Left lobe of liver (tissue), 2 donors: ENCODE data around the gene ARMH3. TPM values are rescaled to one million over a fixed set of nuclear protein-coding genes. Genes with fewer than 3 reads are reported as not detected.
"Not testable (repeated sequence)": the region's sequence is repeated elsewhere in the genome, so short reads cannot be mapped to it uniquely, and the experiment has no call there.

Experiments
- ATAC-seq: fragments of 200-7000 bp; cut with Tn5 transposase; one replicate; pipeline ENCODE4 v1.9.1; 2020; ENCODE audit warnings: mild to moderate bottlenecking, moderate library complexity
- DNase-seq: peaks from one replicate; pipeline ENCODE4 v3.0.0-alpha.2; 2020; ENCODE audit warnings: low spot score
- total RNA-seq: library from RNA; stranded (reverse); gene quantifications from one replicate; pipeline ENCODE4 v1.2.1, GENCODE V29; 2021
- donor health status: DM: no; HTN: no; CAD: no; lungs with moderate emphysema.
- donor health status: DM: no; HTN: yes; CAD: no.

ARMH3 gene
- total RNA-seq, 1 donor from 2014 or later: 13.6 TPM

DNA sequence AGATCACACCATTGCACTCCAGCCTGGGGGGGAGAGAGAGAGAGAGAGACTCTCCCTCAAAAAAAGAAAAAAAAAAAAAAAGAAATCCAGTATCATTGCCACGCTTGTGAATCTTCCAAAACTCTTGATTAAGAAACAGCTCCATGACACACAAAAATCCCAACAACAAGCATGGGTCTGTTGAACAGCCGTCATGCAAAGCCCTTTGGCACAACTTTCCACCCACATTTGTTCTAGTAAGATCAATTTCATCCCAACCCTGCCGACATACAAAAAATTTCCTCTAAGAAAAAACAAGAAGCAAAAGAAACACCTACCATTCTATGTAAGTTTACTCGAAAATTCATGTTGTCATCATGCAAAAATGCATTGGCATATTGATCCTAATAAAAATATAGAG is 62.8 kb downstream of the ARMH3 start:
- ATAC-seq (no peak), DNase-seq (no peak)

DNA sequence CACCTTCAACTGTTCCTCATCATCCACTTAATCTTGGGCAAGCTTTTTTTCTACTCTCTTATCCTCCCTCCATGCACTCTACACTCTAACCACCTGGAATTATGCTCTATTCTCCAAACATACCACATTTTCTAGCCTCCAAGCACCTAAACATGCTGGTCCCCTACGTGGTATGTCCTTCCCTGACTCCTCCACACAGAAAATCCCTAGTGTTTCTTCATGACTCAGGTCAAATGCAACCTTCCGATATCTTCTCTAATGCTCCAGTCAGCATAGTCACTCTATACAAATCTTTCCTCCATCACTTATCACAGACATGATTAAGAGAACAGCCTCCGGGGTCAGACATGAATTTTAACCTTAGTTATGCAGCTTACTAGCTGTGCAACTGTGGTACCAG is 68.8 kb downstream of the ARMH3 start:
- ATAC-seq: no peak
- DNase-seq: no peak

DNA sequence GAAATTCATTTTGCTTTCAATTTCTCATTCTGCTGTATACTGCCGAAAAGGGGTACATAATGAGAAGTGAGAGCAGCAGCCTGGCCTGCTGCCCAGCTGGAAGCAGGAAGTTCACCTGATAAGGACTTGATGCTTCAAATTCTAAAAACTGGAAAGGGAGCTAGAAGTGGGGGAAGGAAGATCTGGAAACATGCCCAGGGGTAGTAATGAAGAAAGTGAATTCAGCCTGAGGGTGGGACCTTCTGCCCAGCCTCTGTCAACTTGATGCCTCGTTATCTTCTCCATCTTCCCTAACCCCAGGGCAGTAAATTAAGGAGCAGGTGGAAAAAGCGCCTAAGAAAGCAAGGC is 69.4 kb downstream of the ARMH3 start:
- ATAC-seq (peak; percentile 63), DNase-seq (peak; percentile 51)

DNA sequence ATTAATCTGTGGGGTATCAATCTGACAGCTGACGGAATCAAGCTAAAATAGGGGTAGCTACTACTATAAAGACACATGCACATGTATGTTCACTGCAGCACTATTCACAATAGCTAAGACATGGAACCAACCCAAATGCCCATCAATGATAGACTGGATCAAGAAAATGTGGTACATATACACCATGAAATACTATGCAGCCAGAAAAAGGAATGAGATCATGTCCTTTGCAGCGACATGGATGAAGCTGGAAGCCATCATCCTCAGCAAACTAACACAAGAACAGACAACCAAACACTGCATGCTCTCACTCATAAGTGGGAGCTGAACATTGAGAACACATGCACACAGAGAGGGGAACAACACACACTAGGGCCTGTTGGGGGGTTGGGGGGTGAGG is 75.3 kb downstream of the ARMH3 start:
- not testable (repeated sequence) for DNase-seq, ATAC-seq

DNA sequence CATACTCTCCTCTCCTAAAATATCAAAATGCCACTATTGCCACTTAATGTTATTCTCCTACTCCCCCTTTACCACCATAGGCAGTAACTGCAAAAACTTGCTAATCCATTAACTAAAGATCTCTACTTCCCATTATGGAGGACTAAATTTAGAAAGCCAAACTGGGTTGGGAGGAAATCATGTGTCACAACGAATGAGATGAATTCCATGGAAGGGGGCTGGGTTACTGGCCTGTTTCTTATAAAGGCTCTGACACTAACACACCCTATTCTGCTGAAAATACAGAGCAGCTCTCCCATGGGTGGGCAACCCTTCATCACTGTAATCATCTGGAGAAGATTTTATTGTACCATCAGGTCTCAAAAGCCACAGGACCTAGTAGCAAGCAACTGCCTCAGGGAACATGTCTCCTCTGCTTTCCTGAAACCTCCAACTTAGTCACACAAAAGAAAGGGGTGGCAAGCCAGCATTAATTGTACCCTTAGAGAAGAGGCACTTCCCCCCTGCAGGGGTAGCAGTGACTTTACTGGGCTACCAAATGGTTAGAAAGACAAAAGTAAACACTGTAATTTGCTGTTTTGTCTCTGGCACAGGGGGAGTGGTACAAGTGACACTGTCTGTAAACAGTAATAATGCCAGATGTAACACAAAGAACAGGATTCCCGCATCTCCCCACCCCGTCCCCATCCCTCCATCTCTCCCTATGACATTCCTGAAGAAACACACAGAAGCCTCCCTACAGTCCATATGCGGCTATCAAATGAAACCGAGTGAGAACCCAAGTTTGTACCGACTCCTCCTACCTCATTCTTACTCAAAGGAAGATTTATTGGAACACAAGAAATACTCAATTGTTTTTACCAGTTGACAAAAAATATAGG is 81.6 kb downstream of the ARMH3 start:
- DNase-seq (no peak), ATAC-seq (peak; percentile 29)

DNA sequence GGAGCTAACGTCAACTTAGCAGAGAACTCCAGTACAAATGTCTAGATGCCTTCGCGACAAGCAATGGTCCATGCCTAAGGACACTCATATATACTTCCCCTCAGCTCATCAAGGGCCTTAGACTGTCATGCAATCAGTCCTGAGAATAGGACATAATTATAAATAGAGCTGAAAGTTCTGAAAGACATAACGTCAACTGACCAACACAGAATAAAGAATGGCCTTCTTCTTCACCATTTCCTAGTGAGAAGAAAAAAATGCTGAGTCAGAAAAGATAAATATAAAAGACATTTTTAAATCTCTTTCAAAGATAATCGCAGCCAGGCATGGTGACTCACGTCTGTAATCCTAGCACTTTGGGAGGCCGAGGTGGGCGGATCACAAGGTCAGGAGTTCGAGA is 83.2 kb downstream of the ARMH3 start:
- DNase-seq (no peak), ATAC-seq (no peak)

DNA sequence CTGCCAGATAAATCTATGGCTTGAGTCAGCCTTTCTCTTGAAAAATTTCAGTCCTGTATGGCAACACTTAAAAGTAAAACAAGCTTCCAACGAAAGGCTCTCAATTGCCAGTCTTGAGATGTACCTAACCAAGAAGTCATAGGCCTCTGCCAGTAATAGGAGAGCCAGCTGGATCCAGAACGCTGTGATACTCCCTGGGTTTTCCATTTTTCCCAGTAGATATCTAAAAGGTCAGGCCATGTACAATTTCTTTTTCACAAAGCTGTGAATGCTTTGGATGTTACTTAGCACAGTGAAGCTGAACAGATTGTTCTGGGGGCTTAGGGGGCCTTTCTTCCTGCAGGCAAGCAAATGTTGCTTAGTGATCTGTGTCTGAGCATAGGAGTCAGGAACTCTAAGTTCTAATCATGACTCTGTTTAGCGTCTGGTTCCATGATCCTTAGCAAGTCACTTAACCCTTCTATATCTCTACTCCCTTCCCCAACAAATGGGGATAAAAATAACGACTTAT is 86.5 kb downstream of the ARMH3 start:
- DNase-seq (no peak), ATAC-seq (no peak)

DNA sequence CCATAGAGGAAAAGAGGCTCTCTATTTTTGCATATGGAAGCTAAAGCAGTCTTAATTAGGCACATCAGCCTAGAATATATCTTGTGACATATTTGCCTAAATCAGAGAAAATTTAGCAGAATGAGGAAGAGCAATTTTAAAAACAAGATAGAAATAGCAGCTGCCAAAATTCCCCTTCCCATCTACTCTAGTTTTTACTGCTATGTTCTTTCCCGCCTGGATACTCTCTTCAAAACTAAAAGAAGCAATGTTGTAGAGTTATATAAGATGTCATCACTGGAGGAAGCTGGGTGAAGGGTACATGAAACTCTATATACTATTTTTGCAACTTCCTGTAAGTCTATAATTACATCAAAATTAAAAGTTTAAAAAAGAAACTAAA is 87.0 kb downstream of the ARMH3 start:
- no peak for ATAC-seq
- DNase-seq: no peak

DNA sequence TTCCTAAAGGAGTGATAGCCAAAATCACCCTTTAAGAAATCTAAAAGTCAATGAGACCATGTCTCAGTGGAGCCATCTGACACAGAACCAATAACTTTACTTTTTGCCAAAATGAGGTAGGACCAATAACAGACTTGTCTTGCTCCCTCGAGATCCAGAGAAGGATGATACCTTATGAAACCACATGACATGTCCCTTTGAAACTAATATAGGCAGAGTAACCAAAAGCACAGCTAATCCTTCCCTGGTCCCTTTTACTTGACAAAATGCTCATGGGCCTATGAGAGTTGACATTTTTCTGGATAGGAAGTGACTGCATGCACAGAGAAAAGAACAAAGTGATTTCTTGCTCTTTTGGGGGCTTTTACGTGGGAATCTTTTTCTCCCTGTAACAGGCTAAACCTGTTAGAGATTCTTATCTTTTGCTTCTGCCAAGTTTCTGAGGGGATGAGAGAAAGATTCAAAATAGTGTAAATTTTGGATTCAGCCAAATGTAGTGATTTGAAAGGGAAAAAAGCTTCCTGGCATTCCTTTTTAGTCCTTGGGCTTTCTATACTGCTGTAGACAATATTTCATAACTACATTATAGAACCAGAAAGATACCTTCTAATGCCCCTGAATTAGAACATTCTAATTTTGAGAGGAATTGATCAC is 87.6 kb downstream of the ARMH3 start:
- ATAC-seq: no peak
- DNase-seq: no peak

DNA sequence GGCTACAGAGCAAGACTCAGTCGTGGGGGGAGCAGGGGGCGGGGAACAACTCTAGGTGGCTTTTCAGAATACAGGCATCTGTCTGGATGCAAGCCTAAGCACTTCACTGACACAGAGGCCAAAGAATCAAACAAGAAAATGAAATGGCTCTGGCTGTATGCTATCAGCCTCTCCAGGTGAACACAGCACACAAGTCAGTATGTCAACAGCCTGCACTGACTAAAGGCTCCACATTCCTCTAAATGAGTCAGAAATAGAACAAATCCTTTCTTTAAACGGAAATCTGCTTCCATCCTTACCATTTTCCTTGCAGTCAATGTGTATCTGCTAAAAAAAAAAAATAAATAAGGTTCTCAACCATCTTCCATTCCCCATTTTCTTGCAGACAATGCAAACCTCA is 88.3 kb downstream of the ARMH3 start:
- ATAC-seq (no peak), DNase-seq (no peak)

DNA sequence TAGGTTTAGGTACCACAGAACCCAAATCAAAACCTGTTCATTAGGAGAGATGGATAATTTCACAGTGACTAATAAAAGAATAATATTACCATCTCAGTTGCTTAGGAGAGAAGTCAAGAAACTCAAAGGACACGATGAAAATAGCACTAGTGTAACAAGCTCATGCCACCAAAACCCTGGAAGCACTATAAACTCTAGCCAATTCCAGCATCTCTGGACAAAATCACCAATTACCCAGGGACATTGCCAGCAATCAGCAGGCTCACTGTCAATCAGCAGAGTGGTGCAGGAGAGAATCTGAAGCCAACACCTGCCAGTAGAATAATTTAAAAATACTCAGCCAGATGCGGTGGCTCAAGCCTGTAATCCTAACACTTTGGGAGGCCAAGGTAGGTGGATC is 88.9 kb downstream of the ARMH3 start:
- no peak for DNase-seq
- ATAC-seq: no peak

DNA sequence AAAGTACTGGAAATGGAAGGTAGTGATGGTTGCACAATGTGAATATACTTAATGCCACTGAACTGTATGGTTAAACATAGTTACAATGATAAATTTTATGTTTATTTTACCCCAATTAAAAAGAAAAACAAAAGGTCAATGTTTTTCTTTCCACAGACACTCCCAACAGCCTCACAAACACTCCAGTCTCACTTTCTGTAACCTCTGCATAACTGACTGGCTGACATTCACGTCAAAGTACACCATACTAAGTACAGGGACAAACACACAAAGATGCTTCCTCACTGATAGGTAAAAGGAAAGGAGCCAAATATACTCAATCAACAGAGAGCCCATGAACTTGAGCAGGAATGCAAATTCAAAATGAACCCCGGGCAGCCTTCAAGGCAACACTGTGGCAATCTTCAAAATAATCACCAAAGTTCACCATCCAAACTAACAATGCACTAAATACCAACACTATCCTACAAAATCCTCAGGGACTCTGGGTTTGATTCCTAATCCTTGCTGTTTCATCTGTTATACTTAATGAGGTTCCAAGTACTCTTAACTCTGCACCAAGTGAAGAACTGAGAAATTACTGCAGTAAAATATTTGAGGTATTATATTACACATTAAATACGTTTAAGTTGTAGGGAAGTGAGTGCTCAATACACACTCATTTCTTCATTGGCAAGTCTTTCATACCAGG is 90.8 kb downstream of the ARMH3 start:
- peak; percentile 50 for ATAC-seq
- no peak for DNase-seq

DNA sequence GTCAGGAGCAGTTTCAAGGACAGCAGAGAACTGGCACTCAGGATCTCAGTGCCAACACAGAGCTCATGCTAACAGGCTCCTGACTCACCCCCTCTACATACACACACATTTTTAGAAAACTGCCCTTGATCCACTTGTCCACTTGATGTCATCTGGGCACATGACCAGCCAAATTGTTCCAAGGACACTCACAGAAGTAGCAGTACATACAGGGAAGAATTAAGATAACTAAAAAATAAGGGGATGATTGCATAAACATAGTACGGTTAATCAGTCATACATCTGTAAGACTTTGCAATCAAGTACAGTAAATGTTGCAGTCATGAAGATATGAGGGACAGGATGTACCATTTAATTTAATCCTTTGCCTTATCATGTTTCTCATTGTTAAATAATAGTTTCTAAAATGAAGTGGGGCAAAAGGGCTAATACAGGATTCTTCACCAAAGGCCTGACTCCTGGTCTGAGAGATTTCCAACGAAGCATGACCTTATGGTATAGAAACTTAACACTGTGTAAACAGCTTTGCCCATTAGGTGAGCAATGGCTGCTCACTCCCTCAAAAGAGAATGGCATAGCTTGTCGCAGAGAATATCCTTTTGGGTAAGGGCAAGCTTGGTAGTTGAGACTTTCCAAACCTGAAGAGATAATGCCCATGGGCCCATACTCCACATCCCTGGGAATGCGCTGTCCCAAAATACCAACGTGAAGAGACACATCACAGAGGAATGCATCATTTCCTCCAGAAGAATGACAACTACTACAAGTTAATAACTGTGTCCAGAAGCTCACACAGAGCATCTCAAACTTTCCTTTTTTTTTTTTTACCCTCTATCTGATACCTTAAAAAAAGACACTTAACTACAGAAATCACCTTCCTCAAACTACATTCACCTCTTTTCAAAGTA is 94.1 kb downstream of the ARMH3 start:
- ATAC-seq (peak; percentile 55), DNase-seq (no peak)

DNA sequence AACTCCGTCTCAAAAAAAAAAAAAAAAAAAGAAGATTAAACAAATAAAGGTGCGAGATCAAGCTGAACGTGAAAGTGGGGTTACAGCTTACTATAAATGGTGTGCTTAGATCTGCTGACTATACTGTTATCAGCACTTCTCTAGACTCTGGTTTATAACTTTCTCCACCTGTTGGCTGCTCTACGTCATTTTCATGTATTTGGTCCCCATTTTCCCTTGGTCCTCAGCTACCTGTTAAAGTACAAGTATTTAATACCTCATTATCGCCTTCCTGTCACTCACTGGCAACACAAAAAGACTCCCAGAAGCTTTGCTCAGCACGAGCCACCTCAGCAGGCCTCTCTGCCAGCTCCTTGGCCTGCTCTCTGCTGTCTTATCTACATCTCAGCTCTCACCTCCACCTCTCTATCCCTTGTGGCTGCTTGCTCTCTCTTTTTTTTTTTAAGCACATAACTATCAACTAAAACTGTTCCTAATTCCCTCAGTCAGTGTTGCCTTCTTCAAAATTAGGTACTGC is 95.0 kb downstream of the ARMH3 start:
- DNase-seq (no peak), ATAC-seq (no peak)

DNA sequence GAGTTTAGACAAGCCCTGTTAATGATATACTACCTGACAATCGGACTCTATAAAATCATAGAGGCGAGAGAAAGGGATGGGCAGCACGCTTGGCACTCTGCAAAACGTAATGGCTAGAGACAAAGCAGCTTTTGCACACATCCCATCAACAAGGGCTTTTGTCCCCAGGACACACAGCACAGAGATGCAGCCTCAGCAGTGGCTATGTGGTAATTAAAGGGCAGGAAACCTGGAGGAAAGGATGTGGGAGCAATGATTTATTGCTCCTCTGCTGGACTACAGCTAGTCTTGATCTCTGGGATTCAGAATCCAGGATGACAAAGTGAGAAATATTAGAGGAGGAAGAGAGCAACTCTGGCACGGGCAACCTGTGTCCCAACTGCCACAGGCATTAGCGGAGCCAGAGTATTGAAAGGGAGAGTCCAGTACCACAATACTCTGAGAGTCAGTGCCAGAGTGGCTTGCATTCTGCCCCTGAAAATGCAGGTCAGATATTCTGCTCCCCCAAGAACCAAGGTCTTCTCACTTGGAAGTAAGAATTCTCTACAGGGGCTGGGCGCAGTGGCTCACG is 96.5 kb downstream of the ARMH3 start:
- DNase-seq (no peak), ATAC-seq (no peak)

DNA sequence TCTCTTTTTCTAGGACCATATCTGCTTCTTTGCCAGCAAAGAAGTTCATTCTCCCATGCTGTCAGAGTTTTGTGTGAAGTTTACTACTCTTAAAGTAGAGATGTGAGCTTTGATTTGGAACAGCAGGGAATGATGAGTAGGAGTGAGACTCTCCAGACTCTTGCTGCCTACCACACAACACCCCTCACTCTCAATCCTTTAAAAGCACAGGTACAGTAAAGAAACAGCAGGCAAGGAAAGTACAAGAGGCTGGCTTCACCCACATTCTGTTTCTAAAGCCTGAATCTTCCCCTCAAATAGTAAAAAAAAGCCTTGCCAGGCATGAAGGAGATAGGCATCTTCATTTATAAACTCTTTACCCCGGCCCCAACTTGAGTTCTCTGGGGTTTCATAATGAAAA is 97.3 kb downstream of the ARMH3 start:
- ATAC-seq (no peak), DNase-seq (no peak)

DNA sequence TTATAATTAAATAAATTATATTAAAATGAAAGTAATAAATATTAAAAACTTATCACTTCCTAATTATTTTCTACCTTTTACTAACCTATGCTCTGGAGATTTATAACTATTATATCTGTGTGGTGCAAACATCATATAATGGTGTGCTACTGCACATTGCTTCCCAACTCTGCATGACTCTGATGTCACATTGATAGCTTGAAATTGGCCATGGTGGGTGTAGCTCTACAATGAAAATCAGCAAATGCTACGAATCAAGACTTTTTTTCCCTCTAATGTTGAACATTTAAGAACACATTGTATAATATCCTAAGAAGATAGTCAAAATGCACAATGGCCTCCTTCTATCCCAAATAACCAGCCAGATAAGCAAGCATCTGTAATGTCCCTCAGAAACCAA is 99.1 kb downstream of the ARMH3 start:
- no peak for ATAC-seq
- DNase-seq: no peak

DNA sequence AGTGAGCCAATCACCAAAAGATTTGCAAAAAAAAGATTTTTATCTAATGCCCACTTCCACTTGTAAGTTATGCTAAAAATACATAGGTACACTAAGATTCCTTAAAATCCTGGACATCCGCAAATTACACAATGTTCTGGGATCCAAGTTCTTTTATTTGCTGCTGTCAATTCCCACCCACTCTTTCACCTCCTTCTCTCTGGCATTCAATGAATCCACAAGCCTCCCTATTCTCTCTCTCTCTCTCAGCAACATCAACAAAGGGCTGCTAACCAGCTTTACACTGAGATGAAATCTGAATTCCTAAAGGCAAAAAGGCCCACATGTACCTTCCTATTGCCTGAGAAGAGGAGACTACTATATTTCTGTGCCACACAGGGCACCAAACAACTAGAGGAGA is 99.9 kb downstream of the ARMH3 start:
- ATAC-seq (no peak), DNase-seq (no peak)

DNA sequence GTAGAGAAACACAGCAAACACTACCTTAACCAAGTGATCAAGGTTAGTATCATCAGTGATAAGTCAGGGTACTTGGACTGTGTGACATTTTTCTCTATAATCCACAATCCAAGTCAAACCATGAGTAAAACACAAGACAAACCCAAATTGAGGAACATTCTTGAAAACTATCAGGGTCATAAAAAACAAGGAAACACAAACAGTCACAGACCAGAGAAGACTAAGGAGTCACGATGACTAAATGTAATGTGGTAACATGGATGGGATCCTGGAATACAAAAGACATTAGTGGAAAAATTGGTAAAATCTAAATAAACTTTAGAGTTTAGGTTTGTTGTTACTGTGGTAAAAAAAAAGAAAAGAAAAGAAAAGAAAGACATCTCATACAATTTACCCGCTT is 103.8 kb downstream of the ARMH3 start:
- ATAC-seq: no peak
- DNase-seq: no peak

DNA sequence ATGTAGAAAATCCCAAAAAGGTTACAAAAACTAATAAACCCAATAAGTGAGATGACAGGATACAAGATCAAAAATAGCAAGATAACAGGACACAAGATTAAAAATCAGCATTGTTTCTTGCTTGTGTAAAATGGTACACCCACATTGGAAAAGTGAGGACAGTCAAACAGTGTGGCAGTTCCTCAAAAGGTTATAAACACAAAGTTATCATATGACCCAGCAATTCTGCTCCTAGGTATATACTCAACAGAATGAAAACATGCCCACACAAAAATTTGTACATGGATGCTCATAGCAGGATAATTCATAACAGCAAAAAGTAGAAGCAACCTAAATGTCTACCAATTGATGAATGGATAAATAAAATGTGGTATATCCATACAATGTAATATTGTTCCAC is 105.8 kb downstream of the ARMH3 start:
- no peak for ATAC-seq
- DNase-seq: no peak
